ENCODE results near the gene SPON1.

SPON1 gene

DNA sequence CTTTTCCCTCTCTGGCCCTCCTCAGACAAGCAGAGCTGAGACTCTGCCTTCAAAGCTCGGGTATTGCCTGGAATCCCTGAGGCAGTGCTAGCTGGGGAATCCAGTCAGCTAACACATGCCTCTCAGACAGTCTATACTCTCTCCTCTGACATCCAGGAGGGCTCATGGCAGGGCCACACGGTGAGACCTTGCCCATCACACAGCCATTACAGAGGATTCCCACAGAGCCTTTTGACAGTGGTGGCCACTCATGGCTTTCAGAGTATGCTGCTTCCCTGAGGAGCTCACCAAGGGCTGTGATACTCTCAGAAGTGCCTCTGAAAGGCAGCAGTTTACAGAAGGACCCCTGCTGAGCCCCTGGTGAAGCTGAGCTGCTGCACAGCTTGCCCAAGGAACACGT lies 231.1 kb downstream of the SPON1 start:
- no peak for DNase-seq

DNA sequence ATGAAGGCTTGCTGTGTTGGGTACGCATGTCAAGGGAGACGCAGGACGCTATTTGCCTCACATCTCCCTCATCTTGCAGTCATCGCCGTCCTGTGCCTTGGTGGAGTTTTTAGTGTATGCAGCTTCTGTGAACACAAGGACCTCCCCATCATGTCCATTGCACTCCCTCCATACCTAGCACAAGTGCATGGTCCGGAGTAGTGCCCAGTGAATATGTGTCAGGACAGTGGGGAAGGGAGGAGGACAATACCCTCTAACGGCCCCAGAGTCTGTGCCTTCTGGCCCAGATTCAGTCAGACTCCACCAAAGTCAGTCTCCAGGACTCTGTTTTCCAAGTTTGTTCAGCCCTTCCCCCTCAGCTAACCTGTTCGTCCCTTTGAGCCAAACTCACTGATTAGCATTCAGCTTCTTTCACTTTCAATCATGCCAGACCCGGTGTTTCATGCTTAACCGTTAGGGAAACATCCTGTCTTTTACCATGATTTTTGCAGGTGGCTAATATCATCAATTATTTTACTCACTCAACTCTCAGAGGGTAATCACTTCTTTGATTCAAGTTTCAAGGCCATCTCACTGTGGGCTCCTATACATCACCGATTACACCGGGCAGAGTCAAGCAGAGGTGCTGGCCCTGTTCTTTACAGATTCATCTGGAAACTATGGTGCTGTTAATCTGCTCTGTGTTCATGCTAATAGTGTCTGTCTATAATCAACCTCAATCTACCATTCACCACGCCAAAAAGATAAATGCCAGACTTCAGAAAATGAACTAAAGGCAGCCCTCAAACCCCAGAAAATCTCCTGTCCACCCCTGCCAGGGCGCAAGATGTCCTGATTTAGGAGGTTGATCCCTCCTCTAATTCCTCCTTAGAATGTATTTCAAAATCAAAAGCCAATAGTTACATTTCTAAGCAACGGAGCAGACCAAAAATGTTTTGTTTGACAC lies 240.0 kb downstream of the SPON1 start:
- peak in 1 of 5 donors; percentile 51 for DNase-seq

DNA sequence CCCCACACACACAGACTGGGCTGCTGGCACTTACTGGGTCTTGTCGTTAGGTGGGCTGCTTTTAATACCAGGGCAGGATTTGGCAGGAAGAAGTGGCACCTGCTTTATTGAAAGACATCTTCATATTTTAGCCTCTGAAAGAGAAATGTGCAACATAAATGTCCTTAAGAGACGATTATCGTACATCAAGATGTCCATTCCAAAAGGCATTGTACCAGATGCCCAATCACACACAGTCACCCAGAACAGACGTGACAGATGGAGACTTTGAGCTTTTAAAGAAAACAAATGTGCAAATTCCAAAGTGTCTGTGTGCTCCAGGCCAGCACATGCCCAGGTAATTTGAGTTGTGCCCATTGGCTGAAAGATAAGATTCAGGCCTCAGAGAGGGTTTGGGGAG lies 240.8 kb downstream of the SPON1 start:
- DNase-seq, result no peak

DNA sequence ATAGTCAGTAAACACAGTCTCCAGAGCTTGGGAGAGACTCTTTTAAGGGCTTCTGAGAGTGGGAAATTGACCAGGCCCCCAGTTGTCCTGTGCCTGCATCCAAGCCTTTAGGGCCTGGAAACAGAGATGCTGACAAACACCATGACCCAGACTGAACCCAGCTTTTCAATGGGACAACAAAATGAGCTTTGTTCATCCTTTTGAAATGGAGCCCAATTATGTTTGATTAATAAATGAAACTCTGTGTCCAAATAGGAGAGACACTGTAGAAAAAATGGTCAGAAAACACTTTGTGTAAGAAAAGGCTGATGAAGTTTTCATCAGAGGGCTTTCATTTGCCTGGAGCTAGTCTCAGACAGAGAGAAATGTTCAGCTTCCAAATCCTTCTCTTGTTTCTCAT lies 250.5 kb downstream of the SPON1 start:
- no peak for DNase-seq

DNA sequence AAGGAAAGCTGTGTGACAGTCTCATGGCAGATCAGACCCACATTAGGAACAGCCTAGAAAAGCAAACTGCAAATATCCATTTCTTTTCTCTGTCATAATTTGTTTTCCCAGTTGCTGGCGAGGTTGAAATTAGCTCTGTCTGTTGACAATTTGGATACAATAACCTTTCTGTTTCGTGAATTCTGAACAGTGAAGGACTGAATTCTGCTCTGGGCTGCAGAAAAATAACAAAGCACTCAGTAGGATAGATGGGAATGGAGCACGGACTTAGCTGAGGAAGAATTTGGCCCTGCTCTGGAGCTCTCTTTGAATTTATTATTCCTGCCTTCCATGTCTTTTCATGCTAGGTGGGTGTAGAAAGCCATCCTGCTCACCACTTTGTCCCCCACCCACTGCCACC lies 256.2 kb downstream of the SPON1 start:
- no peak for DNase-seq

DNA sequence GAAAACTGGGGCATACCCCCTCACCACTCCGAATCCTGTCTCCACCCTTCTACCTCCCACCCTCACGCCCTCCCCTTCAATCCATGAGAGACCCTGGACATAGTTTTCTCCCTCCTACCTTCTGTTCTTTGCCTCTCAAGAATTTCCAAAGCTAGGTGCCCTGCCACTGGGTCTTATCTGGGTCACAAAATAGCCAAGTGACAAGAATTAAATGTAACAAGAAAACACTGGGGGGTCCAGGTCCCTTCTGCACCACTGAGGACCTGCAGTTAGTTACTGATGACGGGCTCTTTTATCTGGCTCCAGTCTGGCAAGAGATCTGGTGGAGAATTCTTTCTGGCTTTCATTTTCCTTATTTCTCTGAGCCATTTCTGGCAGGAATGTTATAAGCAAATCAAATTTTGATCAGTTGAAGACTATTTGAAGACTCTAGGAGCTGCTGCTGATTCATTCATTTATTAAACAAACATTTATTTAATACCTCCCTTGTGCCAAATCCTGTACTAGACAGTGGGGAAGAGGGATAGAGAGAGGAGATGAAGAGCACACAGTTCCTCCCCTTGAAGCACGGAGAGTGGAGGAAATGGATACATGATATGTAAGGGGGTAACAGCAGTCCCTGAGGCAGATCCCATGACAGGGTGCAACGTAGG lies 261.2 kb downstream of the SPON1 start:
- DNase-seq, result no peak

DNA sequence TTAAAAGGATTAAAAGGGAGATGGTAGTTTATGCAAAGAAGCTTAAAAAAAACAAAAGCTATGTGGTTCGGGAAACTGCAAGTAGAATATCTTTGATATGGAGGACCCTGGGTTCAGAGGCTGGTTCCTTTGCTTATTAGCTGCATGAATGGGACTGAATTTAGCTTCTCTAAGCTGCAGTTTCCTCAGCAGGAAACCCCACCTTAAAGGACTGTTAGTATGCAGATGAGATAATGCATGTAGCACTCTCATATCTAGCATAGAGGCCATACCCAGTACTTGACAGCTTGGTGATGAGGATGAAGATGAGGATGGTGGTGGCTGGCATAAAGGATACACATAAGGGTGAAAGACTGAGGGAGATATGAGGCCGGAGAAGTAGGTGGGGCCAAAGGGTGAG lies 261.9 kb downstream of the SPON1 start:
- peak in 1 of 5 donors; percentile 33 for DNase-seq

DNA sequence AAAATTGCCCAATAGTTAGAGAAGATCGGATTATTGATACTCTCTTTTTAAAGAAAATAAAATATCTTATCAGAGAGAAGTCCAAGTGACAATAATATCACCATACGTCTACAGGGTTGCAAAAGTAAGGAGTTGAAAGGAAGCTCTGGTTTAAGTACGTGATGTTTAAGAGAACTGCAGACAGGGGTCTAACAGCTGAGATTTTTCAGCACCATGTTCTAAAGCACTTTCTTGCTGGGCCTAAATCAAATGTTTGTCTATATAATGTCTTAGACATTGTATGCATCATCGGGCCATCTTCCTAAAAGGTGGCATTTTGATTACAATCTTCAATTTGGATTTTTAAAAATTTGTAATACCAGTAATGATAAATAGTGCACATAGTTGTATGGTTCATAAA lies 263.1 kb downstream of the SPON1 start:
- DNase-seq, result no peak

DNA sequence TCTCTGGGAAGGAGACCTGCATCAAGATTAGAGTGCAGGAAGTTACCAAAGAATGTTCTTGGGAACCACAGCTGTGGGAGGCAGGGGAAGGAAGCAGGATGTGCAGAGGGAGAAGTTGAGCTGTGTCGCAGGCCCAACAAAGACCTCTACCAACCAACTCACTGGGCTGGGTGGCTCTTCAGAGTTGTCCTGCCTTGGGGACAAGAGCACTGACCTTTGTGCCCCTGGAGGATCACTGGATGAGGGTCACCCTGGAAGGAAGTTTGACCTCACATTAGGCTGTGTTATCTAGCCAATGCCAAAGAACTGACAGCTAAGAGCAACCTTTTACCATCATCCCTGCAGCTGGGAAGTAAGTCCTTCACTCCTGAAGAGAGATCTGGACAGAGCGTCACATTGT lies 265.8 kb downstream of the SPON1 start:
- DNase-seq, result no peak

DNA sequence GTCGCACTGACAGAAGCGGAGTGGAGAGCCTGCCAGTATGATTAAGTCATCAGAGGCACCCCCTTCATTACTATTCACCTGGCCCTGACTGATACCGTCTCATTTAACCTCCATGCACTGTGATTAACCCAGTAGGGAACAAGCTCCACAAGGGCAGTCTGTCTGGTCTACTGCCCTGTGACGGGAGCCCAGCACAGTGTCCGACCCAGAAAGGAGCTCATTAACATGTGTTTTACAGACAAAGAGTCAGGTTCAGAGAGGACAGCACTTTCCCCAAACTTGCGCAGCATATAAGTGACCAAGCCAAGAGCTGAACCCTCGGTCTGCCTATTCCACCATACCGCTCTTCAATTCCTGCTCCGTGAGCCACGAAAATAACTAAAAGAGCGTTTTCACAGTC lies 266.9 kb downstream of the SPON1 start:
- no peak for DNase-seq

DNA sequence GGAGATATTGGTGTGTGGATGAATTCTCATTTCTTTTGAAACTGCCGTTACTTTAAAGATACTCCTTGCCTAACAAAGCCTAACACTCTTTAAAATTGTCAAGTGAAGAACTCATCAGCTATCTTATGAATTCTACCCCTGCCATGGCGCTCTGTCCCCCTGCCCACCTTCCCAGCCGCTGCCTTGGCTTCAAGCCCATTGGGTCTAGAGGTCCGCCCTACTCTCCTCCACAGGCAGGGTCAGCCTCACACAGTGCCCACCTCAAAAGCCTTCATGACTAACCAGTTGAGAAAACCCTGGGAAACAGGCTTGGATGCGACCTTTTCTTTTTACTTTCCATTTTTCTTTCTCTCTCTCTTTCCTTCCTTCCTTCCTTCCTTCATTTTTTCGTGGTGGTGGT lies 267.9 kb downstream of the SPON1 start:
- no peak for DNase-seq

DNA sequence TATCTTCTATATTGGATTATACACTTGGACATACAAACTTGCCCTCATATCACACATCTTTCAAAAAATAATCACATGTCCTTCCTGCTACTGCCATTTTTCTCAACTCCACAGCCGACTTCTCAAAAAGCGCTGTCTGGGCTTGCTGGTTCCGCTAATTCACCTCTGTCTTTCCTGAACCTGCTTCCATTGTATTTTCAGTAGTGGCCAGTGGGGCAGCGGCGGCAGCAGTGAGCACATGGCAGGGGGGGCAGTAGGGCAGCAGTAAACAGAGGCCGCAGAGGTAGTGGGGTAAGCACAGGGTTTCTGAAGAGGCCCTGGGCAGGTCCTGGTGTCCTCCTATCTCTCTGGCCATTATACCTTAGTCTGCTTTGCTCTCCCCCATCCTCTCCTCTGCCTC lies 270.1 kb downstream of the SPON1 start:
- no peak for DNase-seq

DNA sequence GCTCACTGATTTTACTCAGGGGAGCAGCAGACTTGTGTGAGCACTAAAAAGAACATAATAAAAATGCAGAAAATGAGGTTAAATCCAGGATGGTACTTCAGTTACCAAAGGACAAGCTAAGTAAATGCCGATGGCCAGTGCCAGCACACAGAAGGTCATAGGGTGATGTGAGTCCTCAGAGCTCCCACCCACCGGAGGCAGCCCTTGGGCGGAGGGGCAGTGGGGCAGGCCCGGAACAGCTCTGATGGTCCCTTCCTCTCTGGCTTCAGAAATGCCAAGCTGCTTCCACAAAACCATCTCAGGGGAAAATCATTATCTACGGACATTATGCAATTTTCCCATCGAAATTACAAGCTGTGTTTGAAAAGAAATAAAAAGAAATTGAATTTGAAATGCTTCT lies 271.9 kb downstream of the SPON1 start:
- no peak for DNase-seq

DNA sequence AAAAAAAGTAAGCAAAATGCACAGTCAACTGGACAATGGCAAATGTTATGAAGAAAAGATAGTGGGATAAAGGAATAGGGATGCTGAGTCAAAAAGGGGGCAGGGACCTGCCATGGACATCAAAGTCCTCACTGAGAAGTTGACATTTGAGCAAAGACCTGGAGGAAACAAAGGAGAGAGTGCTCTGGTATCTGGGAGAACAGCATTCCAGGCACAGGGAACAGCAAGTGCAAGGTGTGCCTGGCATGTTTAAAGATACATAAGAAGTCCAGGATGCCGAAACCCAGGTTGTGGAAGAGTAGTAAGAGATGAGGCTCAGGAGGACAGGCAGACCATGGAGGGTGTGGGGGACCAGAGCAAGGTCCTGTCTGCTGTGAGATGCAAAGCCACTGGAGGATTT lies 273.2 kb downstream of the SPON1 start:
- DNase-seq, result no peak

DNA sequence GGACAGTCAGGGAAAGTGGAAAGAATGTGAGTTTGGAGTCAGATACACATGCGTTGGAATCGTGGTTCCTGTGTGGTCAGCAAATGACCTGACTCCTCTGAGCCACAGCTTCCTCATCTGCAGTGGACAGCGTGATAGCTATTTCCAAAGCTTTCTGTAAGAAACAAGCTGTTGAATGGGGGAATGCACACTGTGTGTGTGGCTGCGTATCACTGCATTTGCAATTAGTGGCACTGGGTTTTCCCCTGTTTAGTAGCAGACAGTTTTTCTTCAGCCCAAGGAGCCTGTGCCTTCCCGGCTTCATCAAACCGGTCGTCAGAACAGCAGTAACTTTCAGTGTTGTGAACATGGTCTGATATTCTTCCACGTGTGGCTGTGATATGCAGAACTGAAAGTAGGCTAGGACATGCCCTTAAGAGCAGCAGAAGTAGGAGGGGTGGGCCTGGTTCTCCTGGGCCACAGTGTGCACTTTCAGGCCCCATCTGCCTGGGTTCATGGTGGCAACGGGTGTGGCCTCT lies 275.0 kb downstream of the SPON1 start:
- DNase-seq, result no peak

DNA sequence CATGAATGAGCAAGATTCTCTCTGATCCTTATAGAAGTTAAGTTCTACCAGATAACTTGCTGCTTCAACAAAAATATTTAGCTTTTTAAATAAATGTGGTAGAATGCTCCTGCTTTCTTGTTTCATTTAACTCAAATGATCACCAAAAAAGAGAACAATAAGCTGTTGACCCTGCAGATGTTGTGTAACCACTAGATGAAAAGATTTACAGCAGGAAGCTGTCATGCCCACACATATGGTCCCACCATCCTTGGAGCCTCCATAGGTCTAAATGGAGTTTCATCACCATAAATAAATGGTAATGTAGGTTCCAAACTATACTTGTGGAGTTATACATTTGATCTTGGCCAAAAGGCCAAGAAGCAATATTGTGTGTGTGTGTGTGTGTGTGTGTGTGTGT lies 277.7 kb downstream of the SPON1 start:
- DNase-seq, result no peak

DNA sequence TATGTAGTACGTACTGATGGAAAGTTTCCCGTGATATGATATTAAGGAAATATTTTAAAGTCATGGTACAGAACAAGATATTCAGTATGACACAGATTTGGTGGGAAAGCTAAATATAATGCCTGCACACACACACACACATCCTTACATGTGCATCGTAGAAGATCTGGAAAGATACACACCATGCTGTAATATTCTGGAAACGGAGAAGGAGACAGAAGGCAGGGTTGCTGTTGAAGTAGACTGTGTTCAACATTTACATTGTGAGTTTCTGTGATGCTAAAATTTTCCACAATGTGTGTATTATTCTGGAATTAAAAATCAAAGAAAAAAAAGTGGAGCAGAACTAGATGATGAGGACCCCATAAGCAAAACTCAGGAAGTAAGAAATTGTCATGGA lies 278.4 kb downstream of the SPON1 start:
- no peak for DNase-seq

DNA sequence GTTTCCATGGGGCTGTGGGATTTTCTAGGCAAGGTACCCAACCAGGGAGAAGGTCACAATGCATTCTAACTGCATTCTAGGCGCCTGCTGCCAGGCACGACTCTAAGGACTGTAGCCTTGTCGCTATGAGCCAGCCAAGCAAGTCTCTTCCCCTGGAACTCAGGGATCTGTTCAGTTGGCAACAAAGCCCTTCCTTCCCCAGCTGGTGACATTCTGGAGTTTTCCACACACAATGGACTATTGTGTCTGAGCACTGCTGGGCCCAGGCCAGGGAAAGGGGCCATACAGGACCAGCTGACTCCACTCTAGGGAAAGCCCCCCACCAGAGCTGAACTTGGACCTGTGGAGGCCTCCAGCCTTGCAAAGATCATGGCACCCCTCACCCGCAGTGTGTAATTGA lies 279.7 kb downstream of the SPON1 start:
- no peak for DNase-seq

DNA sequence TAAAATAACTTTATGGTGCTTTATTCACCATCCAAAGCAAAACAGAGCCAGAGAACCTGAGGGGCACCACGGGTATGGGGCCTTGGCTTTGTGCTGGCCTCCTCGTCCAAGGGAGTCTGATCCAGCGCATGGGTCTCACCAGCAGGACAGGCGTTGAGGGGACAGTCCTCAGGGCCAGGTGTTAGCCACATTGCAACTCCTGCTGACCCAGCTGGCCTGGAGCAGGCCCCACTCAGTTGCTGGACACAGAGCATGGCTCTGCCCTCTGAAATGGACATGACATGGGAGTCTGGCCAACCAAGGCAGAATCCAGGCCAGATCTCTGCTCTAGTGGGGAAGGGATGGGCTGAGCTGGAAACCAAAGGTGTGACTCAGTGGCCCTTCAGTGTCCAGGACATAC lies 280.2 kb downstream of the SPON1 start:
- DNase-seq, result no peak

DNA sequence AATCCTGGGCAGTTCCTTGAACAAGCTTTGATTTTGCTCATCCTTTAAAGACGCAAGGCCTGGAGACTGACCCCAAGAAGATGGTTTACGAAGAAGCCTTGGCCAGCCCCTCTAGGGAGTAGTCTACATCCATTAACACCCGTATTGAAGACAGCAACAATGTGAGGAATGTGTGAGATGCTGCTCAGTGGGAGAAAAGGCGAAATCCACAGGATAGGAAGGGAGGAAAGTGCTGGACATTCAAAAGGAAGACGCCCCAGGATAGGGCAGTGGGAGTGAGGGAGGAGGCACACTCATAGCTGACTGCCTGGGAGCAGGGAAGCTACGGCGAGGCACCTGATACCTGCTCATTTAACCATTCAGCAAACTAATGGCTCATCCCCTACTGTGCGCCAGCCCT lies 282.4 kb downstream of the SPON1 start:
- DNase-seq, result no peak

DNA sequence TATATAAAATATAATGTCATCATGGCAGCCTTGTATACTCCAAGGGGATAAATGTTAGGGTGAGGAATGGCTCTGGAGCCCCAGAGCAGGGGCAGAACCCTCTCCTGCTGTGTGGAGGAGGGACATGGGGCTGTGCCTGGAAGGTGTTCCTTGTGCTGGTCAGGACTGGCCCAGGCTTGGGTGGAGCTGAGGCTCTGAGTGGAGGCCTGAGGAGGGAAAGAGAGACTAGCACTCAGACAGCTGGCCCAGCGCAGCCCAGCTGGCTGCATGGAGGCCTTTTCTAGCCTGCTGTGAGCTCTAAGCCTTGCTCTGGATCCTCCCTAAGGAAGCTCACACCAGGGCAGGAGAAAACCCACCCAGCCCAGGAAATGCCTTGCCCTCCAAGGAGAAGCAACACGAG lies 282.9 kb downstream of the SPON1 start:
- DNase-seq, result no peak

DNA sequence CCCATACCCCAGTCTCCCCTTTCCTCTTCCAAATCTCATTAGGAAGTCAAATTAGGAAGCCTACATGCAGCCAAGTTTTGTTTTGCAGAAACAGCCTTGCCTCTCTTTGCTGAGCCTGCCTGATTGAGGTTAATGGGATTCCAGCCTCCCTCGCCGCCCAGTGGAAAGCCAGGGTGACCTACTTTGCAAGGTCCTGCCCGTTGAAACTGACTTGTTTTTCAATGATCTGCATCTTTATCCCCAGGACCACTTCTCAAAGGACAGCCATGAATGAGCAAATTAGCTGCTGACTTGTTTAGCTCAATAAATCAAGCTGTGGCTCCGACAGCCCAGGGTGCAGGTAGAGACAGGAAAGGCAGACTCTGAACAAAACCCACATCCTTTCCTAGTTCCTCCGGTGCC lies 286.1 kb downstream of the SPON1 start:
- DNase-seq, result peak in 1 of 5 donors; percentile 24

DNA sequence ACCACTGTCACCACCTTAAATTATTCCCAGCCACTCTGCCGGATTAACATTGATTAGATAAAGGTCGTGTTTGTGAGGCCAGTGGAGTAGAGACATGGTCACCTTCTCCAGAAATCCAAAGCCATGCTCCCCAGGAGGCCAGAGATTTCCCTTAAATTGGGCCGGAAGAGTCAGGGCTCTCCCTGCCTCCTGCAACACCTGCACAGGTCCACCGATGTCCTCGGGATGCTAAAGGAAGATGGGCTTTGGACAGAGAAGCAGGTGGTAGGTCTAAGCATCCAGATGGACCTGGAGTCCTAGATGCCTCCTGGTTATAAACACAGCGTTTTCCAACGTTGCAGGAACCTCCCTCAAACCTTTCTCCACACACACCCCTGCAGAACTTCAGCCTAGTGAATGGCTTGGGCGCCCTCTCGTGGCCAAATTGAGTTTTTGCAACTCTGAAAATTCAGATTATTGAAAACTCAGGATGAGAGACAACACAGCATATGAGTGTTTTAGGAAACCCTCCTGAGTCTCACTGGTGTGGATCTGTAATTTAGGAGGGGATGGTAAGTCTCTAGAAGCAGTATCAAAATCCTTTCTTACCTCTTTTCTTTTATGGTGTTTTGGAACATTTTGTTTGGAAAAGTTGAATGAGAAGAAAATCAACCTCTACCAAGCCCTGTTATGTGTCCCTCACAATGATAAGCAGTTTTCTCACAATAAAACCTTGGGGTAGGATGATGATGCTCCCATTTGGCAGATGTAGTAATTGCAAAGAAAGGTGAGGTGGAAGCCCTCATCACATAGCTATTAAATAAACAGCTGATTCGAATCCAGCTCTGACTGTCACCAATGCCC lies 286.8 kb downstream of the SPON1 start:
- peak; percentile 19 to 66 (median 54) for DNase-seq
